Prostate gland (tissue), 2 donors: ENCODE measurements around the gene PLSCR3. TPM values are rescaled to one million over a fixed set of nuclear protein-coding genes. Genes with fewer than 3 reads are reported as not detected.

Source experiments
- DNase-seq: peaks from one replicate; pipeline ENCODE4 v3.0.0-alpha.2; 2019; ENCODE audit warnings: low spot score
- H3K27ac ChIP-seq, 2 donors: fragments of 200-600 bp; sonication (generic); 2 replicates each; pipeline ENCODE4 v1.5.1; 2017 to 2019
- H3K27me3 ChIP-seq: fragments of 200-600 bp; sonication (generic); replicated peaks from 2 replicates; pipeline ENCODE4 v1.5.1; 2019; ENCODE audit not compliant: insufficient read depth
- H3K36me3 ChIP-seq, 2 donors: fragments of 200-600 bp; sonication (generic); 1 replicate in 1 of 2; 2 replicates in 1 of 2; pipeline versions ENCODE4 v1.5.1 to v1.8.1; 2017 to 2019
- H3K4me1 ChIP-seq: fragments of 200-600 bp; sonication (generic); replicated peaks from 2 replicates; pipeline ENCODE4 v1.5.1; 2019
- H3K4me3 ChIP-seq, 2 donors: fragments of 200-600 bp; sonication (generic); 2 replicates each; pipeline ENCODE4 v1.5.1; 2017 to 2019
- H3K9me3 ChIP-seq: fragments of 200-600 bp; sonication (generic); 2 replicates; pipeline ENCODE4 v1.5.1; 2017
- CTCF ChIP-seq, 4 experiments: fragments of 200-600 bp in 2 of 4; fragments of 450-650 bp in 2 of 4; sonication (generic) in 2 of 4; IDR thresholded peaks; 1 replicate in 3 of 4; 2 replicates in 1 of 4; pipeline ENCODE4 v1.5.1; 2016 to 2019; ENCODE audit warnings: antibody characterized with exemption in 4 of 4, mild to moderate bottlenecking in 2 of 4, moderate library complexity in 2 of 4
- POLR2A ChIP-seq: fragments of 450-650 bp; IDR thresholded peaks from one replicate; pipeline ENCODE4 v1.6.1; 2016; ENCODE audit warnings: antibody characterized with exemption, mild to moderate bottlenecking
- POLR2AphosphoS5 ChIP-seq: sonication (generic); formaldehyde crosslinking; IDR thresholded peaks from one replicate; pipeline ENCODE4 v1.6.1; 2017; ENCODE audit warnings: antibody characterized with exemption
- WGBS: methylation state at CpG from one replicate; pipeline ENCODE4 v1.1.5; 2018; 5-methylcytosine and 5-hydroxymethylcytosine counted together
- intact Hi-C: fragments of 100-400 bp; cut with DNase I; formaldehyde crosslinking; loops from one replicate; pipeline ENCODE4 v1.14.2; 2022
- total RNA-seq, 2 donors: library from RNA; depleted of rRNA; stranded (reverse); fragments of >200 nt; gene quantifications; one replicate each; pipeline ENCODE4 v1.1.0, GENCODE V29; 2016

PLSCR3 gene
- total RNA-seq, 2 donors from 2014 or later: 25.8 to 26.4 TPM

GRCh38 chr17:7352910-7353635 lies 41.3 kb downstream of the PLSCR3 start:
- peak overlapping the region in 1 of 2 donors; percentile 94 for H3K4me3 ChIP-seq
- DNase-seq: no peak
- H3K9me3 ChIP-seq: no peaks in the 10 kb centered on the region
- H3K4me1 ChIP-seq: peaks cover 9% of the 10 kb centered on the region
- TF ChIP-seq CTCF (IDR thresholded peaks at IDR 0.05) (no peak), POLR2A (no peak), POLR2AphosphoS5 (no peak)
- H3K36me3 ChIP-seq: no peaks in the 10 kb centered on the region
- intact Hi-C loops: loop anchor here (5.0 to 10.0 kb wide), 4 partner anchors 39 to 334 kb away; partner anchors contain the start of genes PLSCR3, POLR2A, SENP3 and SLC35G6
- no peaks in the 10 kb centered on the region for H3K27me3 ChIP-seq
- H3K27ac ChIP-seq: peak overlapping the region; percentile 97 to 98
- WGBS: 88% methylated on average over 35 of the region's 37 CpGs

- Histone ChIP-seq H3K4me1 (peaks cover 9% of the 10 kb centered on the region), H3K27me3 (no peaks in the 10 kb centered on the region), H3K4me3 (peak overlapping the region; percentile 49 to 94), H3K27ac (peak overlapping the region; percentile 97 to 98), H3K9me3 (no peaks in the 10 kb centered on the region), H3K36me3 (no peaks in the 10 kb centered on the region)
- WGBS: 23% methylated on average over 10 of the region's 10 CpGs
- TF ChIP-seq POLR2AphosphoS5: no peak
- peak in 1 of 4 experiments; percentile 38 for TF ChIP-seq CTCF (IDR thresholded peaks at IDR 0.05)
- DNase-seq: no peak
- intact Hi-C loops: loop anchor here (5.0 to 10.0 kb wide), 4 partner anchors 40 to 335 kb away; partner anchors contain the start of genes PLSCR3, POLR2A, SENP3 and SLC35G6
Observed at GRCh38 chr17:7352503-7352889, 41.8 kb downstream of the PLSCR3 start.

GRCh38 chr17:7351665-7352502 lies 42.4 kb downstream of the PLSCR3 start, which contains the start of gene KCTD11:
TSS of gene KCTD11 (plus strand) at chr17:7352162.
- Histone ChIP-seq H3K4me3 (peak within 1 kb of the TSS; percentile 49 to 94), H3K4me1 (peaks cover 9% of the 10 kb centered on the region), H3K27ac (peak within 1 kb of the TSS; percentile 97 to 98), H3K9me3 (no peaks in the 10 kb centered on the region), H3K36me3 (no peaks in the 10 kb centered on the region), H3K27me3 (no peaks in the 10 kb centered on the region)
- TF ChIP-seq POLR2AphosphoS5 (peak; percentile 68), POLR2A (peak; percentile 70), CTCF (IDR thresholded peaks at IDR 0.05) (peak in 3 of 4 experiments; percentile 47 to 73 (median 64))
- peak; percentile 92 for DNase-seq
- WGBS: under 1% methylated on average over 67 of the region's 91 CpGs
- intact Hi-C loops: loop anchor here (5.0 to 10.0 kb wide), 4 partner anchors 40 to 335 kb away; partner anchors contain the start of genes PLSCR3, POLR2A, SENP3 and SLC35G6

DNA sequence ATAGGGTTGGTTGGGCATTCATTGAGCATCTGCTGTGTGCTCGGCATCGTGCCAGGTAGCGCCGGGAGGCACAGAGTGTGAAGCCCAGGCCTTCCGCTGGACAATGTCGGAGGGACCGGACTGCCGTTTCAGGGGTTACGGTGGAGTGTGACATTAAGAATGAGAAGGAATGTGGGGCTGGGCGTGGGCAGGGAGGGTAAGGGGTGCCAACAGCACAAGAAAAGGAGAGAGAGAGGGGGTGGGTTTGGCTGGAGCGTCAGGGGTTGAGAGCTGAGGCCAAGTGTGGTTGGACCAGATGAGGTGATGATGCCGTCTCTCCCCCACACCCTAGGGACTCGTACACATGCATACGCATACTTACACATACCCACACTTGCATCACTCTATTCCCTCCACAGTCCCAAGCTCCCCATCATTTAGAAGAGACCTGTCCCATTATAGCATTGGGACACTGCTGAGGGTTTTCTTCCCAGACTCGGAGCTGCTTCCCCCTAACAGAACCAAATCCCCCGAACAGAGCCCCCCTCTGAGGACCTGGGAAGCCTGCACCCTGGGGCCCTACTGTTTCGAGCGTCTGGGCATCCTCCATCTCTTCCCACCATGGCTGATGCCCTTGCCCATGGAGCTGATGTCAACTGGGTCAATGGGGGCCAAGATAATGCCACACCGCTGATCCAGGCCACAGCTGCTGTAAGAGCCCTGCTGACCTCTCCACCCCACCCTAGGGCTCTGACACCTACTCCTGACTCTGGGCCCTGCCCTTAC lies 45.7 kb downstream of the PLSCR3 start:
- no peaks in the 10 kb centered on the region for H3K9me3 ChIP-seq
- no peaks in the 10 kb centered on the region for H3K27me3 ChIP-seq
- H3K27ac ChIP-seq: no peak overlapping the region
- H3K36me3 ChIP-seq: no peaks in the 10 kb centered on the region
- 65% methylated on average over 19 of the region's 19 CpGs for WGBS
- TF ChIP-seq CTCF (IDR thresholded peaks at IDR 0.05) (no peak), POLR2A (no peak), POLR2AphosphoS5 (no peak)
- DNase-seq: no peak
- intact Hi-C loops: loop anchor here (5.0 kb wide), 1 partner anchor 494 kb away; no protein-coding TSS in a partner anchor
- no peak overlapping the region for H3K4me3 ChIP-seq
- H3K4me1 ChIP-seq: peaks cover 7% of the 10 kb centered on the region
